MM.1S (cell line): ENCODE measurements around the gene C2CD4C.

Source experiments
- DNase-seq: peaks from one replicate; pipeline ENCODE4 v3.0.0-alpha.2; 2015
- H2AFZ ChIP-seq: fragments of 300-600 bp; sonication (generic); 2 replicates; pipeline ENCODE4 v1.6.0; 2016; ENCODE audit warnings: antibody characterized with exemption, low read length
- H3F3A ChIP-seq: fragments of 300-600 bp; sonication (generic); 2 replicates; pipeline ENCODE4 v1.6.1; 2016; ENCODE audit warnings: mild to moderate bottlenecking, antibody characterized with exemption, low read length, moderate library complexity, mixed read lengths; ENCODE audit not compliant: insufficient read depth
- H3K27ac ChIP-seq: fragments of 300-600 bp; sonication (generic); 2 replicates; pipeline ENCODE4 v1.5.1; 2016; ENCODE audit warnings: mild to moderate bottlenecking, low read length
- H3K27me3 ChIP-seq: fragments of 300-600 bp; sonication (generic); replicated peaks from 2 replicates; pipeline ENCODE4 v1.6.0; 2016; ENCODE audit warnings: low read length; ENCODE audit not compliant: insufficient read depth
- H3K36me3 ChIP-seq: fragments of 300-600 bp; sonication (generic); replicated peaks from 2 replicates; pipeline ENCODE4 v1.6.1; 2016; ENCODE audit warnings: mild to moderate bottlenecking, low read length, mixed read lengths; ENCODE audit not compliant: insufficient read depth
- H3K4me1 ChIP-seq: fragments of 300-600 bp; sonication (generic); 2 replicates; pipeline ENCODE4 v1.6.1; 2016; ENCODE audit warnings: low read length, mixed read lengths
- H3K4me2 ChIP-seq: fragments of 300-600 bp; sonication (generic); 2 replicates; pipeline ENCODE4 v1.6.0; 2016; ENCODE audit warnings: low read depth, low read length
- H3K4me3 ChIP-seq: fragments of 300-600 bp; sonication (generic); 2 replicates; pipeline ENCODE4 v1.5.1; 2016; ENCODE audit warnings: low read length, mixed read lengths
- H3K79me2 ChIP-seq: fragments of 300-600 bp; sonication (generic); 2 replicates; pipeline ENCODE4 v1.6.1; 2016; ENCODE audit warnings: mixed run types, low read length, mixed read lengths
- H3K9ac ChIP-seq: fragments of 300-600 bp; sonication (generic); 2 replicates; pipeline ENCODE4 v1.6.1; 2016; ENCODE audit warnings: low read length, mixed read lengths
- H3K9me2 ChIP-seq: fragments of 300-600 bp; sonication (generic); replicated peaks from 2 replicates; pipeline ENCODE4 v1.6.1; 2016; ENCODE audit warnings: mild to moderate bottlenecking, low read length, mixed read lengths; ENCODE audit not compliant: insufficient read depth
- H3K9me3 ChIP-seq: fragments of 300-600 bp; sonication (generic); replicated peaks from 2 replicates; pipeline ENCODE4 v1.6.1; 2016; ENCODE audit warnings: mild to moderate bottlenecking, low read length, mixed read lengths; ENCODE audit not compliant: insufficient read depth
- H4K20me1 ChIP-seq: fragments of 300-600 bp; sonication (generic); 2 replicates; pipeline ENCODE4 v1.6.1; 2016; ENCODE audit warnings: mild to moderate bottlenecking, low read length, moderate library complexity, mixed read lengths; ENCODE audit not compliant: insufficient read depth
- CTCF ChIP-seq: fragments of 300-600 bp; sonication (generic); IDR thresholded peaks from 2 replicates; pipeline ENCODE4 v1.5.1; 2016; ENCODE audit warnings: antibody characterized with exemption, low read length, mixed read lengths
- EZH2 ChIP-seq: fragments of 300-600 bp; sonication (generic); optimal IDR thresholded peaks from 2 replicates; pipeline ENCODE3; 2017; ENCODE audit warnings: low read depth, mild to moderate bottlenecking, antibody characterized with exemption, low read length, mixed read lengths
- EZH2phosphoT487 ChIP-seq: fragments of 300-600 bp; sonication (generic); IDR thresholded peaks from 2 replicates; pipeline ENCODE4 v1.6.1; 2018; ENCODE audit warnings: antibody characterized with exemption, low read length

Gene C2CD4C

GRCh38 chr19:371501-372168 lies 37.3 kb downstream of the C2CD4C start:
- Histone ChIP-seq H3K27ac (no peak overlapping the region), H3K4me2 (no peak overlapping the region)
- TF ChIP-seq EZH2phosphoT487 = no peak
- TF ChIP-seq CTCF = no peak
- TF ChIP-seq EZH2 = no peak

DNA sequence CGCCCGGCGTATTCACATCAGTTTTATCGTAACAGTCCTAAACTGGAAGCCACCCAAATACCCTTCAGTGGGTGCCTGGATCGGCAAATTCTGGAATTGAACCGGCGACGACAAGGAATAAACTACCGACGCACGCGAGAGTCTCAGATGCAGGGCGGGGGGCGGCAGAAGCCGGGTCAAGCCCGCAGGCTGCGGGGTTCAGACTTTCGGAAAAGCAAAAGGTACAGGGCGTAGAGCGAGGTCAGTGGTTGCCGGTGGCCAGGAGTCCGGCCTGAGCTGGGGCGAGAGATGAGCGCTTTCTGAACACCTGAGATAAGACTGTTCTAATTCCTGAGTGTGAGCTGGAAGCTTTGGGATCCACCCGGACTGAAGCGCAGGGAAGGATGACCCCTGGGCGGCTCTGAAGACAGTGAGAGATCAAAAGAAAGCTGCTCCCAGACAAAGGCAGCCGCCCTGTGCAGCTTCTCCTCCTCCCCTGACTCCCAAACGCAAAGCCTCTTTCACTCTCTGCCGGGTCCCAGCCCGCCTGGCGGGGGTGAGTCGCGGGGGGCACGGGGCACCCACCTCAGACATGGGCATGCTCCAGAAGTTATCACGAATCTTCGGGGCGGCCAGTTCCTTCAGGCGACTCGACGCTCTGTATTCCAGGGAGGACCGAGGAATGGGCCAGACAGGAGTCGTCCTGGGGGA lies 38.2 kb downstream of the C2CD4C start:
- Histone ChIP-seq H3F3A (no peaks in the 10 kb centered on the region), H2AFZ (no peak overlapping the region), H3K36me3 (no peaks in the 10 kb centered on the region), H4K20me1 (no peaks in the 10 kb centered on the region), H3K27ac (no peak overlapping the region), H3K9me2 (no peaks in the 10 kb centered on the region), H3K9ac (no peak overlapping the region), H3K4me1 (no peaks in the 10 kb centered on the region), H3K27me3 (peaks cover 100% of the 10 kb centered on the region), H3K9me3 (no peaks in the 10 kb centered on the region), H3K79me2 (no peaks in the 10 kb centered on the region), H3K4me2 (no peak overlapping the region), H3K4me3 (no peak overlapping the region)
- TF ChIP-seq EZH2phosphoT487 (no peak), CTCF (no peak), EZH2 (no peak)
- no peak for DNase-seq

More at GRCh38 chr19:371501-372168, 37.3 kb downstream of the C2CD4C start:
- Histone ChIP-seq H3K4me1 (no peaks in the 10 kb centered on the region), H2AFZ (no peak overlapping the region), H3K9me2 (no peaks in the 10 kb centered on the region), H3K79me2 (no peaks in the 10 kb centered on the region), H3K27me3 (peaks cover 97% of the 10 kb centered on the region), H3K9me3 (no peaks in the 10 kb centered on the region), H3K9ac (no peak overlapping the region), H3F3A (no peaks in the 10 kb centered on the region), H3K4me3 (no peak overlapping the region), H3K36me3 (no peaks in the 10 kb centered on the region), H4K20me1 (no peaks in the 10 kb centered on the region)
- peak; percentile 18 for DNase-seq

GRCh38 chr19:369876-370275 lies 39.1 kb downstream of the C2CD4C start:
- H3F3A ChIP-seq = no peaks in the 10 kb centered on the region
- H3K27me3 ChIP-seq = peaks cover 100% of the 10 kb centered on the region
- H3K9me3 ChIP-seq = no peaks in the 10 kb centered on the region
- no peaks in the 10 kb centered on the region for H4K20me1 ChIP-seq
- TF ChIP-seq EZH2phosphoT487 = no peak
- TF ChIP-seq EZH2 = no peak
- TF ChIP-seq CTCF = no peak
- H2AFZ ChIP-seq = no peak overlapping the region
- H3K4me3 ChIP-seq = no peak overlapping the region
- no peak overlapping the region for H3K4me2 ChIP-seq
- H3K79me2 ChIP-seq = no peaks in the 10 kb centered on the region
- H3K9ac ChIP-seq = no peak overlapping the region
- no peaks in the 10 kb centered on the region for H3K9me2 ChIP-seq
- H3K27ac ChIP-seq = no peak overlapping the region
- no peak for DNase-seq
- H3K36me3 ChIP-seq = no peaks in the 10 kb centered on the region
- H3K4me1 ChIP-seq = no peaks in the 10 kb centered on the region
